Colon (tissue), 2 donors: ENCODE data around the gene ANKRD36C.
"Not testable (repeated sequence)": the region's sequence is repeated elsewhere in the genome, so short reads cannot be mapped to it uniquely, and the experiment has no call there.

ENCODE experiments used
- FAIRE-seq: peaks from 2 replicates; lab custom pipeline; 2012; peaks lifted over from hg19 to GRCh38; lab: Jason Lieb, UNC
- donor health status: control.
- donor health status: control.

The ANKRD36C gene

DNA sequence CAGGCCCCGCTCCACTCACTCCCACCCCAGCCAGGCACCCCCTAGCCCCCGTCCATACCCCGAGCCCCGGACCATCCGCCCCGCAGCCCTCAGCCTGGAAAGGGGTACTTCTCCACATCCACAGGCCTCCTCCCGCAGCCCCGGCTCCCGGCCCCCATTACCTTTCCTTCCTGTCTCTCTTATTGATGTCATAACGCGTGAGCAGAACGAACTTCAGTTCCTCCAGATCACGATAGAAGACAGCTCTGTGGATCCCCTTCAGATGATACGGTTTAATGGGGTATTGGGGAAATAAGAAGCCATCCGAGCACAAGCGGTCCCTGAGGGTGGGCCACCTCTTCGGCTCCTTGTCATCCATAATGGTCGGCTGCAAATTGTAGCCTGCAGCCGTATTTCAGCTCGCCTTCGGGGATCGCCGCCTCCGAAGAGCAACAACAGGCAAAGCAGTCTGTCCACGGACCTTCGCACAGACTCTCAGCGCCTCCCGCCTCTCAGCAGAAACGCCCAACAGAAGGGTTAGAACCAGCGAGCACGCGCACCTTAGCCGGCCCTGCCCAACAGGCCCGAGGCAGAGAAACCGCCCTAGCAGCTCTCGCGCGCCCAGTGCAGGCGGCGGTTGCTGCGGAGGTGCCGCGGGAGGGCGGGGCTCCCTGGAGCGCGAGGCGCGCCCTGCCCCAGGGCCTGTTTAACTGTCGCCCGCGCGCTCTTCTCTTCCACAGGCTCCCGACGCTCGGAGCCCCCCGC, at the start of gene ANKRD36C:
Gene ANKRD36C, minus strand, starts transcription at position 474 of the 744 bp plus-strand sequence. Its CDS starts 116 bp downstream, at position 358.
- not testable (repeated sequence) for FAIRE-seq

GRCh38 chr2:96035554-96035953, 43.9 kb upstream of the ANKRD36C start:
- not testable (repeated sequence) for FAIRE-seq

- not testable (repeated sequence) for FAIRE-seq
Observed at GRCh38 chr2:96034792-96035191, 43.2 kb upstream of the ANKRD36C start, which contains the start of gene GPAT2. Gene GPAT2 (minus strand): TSS chr2:96034916. CDS start chr2:96032359, 2,557 bp downstream.

DNA sequence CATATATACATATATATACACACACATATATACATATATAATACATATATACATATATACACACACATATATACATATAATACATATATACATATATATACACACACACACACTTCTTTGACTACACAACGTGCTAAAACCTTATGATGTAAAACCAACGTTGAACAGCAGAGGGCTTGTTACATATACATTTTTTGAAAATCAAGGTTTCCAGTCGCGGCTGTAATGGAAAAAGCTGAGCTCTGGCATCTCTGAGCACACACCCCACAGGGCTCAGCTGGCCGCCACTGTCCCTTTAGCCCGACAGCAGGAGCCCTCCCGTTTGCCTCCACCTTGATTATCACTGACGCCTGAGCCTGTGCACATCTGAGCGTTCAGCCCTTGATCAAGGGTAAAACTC, 42.4 kb upstream of the ANKRD36C start:
- not testable (repeated sequence) for FAIRE-seq

DNA sequence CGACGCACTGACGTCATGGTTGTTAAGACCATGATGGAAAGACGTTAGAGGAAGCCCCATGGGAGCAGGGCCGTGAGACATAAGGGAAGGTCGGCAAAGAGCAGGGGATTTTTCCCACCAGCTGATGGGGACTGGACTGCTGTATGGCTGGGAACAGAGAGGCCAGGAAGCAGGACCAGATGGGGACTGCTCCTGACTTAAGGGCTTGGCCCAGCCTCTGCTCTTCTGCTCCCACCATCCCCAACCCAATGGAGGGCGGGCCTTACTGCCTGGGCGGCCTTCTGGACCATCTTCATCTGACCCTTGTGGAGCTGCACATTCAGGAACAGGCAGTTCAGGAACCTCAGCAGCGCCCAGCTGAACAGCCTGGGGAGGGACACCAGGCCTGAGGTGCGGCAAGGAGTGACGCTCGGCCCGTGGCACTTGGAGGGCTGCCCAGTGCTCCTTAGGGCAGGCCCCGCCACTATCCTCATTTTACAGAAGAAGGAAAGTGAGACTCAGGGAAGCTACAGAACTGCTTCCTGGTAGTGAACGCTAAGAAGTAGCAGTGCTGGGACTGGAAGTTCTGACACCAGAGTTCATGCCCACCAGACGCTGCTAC, 36.2 kb upstream of the ANKRD36C start:
- not testable (repeated sequence) for FAIRE-seq

DNA sequence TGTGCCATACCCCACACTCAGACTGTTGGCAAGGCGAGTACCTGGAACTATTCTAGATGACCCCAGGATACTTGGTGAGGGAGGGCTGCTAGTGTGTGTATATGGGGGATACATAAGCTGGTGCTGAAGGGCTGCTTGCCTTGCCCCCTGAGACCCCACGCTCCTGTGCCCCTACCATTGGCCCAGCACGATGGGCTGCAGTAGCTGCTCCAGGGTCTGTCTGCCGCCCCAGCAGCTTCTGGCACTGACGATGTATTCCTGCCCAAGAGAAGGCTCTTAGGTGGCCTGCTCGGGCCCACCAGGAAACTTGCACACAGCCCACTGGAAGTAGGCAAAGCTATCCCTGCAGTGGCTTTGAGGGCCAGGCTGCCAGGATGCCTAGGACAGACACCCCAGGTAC, 34.1 kb upstream of the ANKRD36C start:
- FAIRE-seq: not testable (repeated sequence)

GRCh38 chr2:96025194-96025492, 33.5 kb upstream of the ANKRD36C start:
- no peak for FAIRE-seq

- FAIRE-seq: no peak
Observed at GRCh38 chr2:96024336-96025193, 32.9 kb upstream of the ANKRD36C start.

DNA sequence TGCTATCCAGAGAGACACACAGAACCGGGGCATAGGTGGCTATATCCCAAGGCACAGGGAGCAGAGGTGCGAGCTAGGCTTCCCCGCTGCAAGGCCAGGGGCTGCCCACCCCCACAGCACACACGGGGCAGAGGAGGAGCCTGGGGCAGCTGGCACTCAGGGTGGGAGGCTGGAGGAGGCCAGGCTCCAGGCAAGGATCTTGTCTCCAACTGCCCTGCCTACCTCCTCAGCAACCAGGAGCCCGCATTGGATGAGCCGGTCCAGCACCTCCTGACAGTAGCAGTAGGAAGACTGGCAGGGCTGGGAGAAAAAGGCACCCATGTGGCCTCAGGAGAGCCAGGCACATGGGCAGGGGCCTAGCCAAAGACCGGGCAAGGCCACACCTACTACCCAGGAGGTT, 32.1 kb upstream of the ANKRD36C start:
- FAIRE-seq: not testable (repeated sequence)

- FAIRE-seq: not testable (repeated sequence)
Observed at GRCh38 chr2:96022701-96023447, 31.2 kb upstream of the ANKRD36C start.

DNA sequence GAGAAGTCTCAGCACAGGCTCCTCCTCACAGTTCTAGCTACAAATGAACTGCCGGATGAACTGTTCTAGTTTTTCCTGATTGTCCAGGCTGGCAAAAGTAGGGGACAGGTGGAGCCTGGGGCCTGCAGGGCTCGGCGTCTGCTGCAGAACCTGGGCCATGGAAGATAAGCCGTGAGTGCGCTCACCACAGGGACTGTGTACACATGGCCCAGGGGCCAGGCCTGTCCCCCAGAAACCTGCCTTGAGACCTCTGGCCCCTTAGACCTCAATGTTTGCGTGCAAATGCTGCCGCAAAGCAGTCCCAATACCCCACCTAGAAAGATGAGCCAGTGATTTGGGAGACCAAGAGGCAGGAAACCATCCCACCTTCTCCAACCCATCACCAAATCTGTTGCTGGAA, 30.5 kb upstream of the ANKRD36C start:
- not testable (repeated sequence) for FAIRE-seq

DNA sequence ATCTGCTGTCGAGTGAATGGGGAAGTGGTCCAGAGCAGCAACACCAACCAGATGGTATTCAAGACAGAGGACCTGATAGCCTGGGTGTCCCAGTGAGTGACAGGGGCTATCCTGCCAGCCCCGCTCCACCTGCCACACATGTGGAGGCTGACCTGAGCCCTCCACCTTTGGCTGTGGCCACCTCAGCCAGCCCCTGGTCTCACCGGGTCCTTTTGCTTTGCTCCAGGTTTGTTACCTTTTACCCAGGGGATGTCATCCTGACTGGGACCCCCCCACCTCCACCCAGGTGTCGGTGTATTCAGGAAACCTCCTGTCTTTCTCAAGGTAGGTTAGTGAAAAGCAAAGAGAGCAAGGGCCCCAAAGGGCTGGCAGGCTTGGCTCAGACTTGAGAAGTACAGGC, 29.5 kb upstream of the ANKRD36C start:
- not testable (repeated sequence) for FAIRE-seq

GRCh38 chr2:96019909-96020590, 28.4 kb upstream of the ANKRD36C start:
- not testable (repeated sequence) for FAIRE-seq

- not testable (repeated sequence) for FAIRE-seq
Observed at GRCh38 chr2:96016321-96016720, 24.7 kb upstream of the ANKRD36C start.

- FAIRE-seq: not testable (repeated sequence)
Observed at GRCh38 chr2:96012792-96013264, 21.2 kb upstream of the ANKRD36C start.

DNA sequence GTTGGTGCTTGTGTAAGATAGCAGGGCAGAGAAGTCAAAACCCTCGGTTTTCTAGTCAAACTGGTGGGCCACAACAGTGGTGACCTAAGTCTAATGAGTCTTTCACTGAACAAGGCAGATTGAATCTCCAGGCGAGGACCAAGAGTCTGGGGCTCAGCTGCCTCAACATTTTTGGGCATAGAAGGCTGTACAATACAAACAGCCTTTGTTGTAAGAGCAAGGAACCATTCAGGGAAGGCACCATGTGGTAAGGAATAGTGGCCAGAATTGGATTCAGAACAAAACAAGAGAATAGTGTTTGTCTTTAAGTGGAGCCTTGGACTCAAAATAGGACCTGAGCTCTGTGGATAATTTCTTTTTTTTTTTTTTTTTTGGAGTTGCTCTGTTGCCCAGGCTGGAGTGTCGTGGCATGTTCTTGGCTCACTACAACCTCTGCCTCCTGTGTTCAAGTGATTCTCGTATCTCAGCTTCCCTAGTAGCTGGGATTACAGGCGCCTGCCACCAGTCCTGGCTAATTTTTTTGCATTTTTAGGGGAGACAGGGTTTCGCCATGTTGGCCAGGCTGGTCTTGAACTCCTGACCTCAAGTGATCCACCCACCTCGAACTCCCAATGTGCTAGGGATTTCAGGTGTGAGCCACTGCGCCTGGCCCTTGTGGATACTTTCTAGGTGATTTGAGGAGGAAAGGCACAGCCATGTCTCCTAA, 20.6 kb upstream of the ANKRD36C start:
- not testable (repeated sequence) for FAIRE-seq

DNA sequence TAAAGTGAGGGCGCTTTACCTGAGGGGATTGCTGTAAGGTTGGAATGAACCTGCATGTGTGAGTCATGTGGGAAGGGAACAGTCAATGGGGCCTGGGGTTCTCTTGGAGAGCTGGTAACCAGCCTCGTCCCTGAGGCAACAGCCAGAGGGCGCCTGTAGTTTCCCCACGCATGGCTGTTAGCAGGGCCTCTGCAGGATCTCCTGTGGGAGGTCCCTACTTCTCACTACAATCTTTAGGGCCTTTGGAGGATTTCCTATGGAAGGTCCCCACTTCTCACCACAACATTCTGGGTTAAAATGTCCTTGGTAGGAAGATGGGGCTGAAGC, 19.5 kb upstream of the ANKRD36C start:
- FAIRE-seq: not testable (repeated sequence)

- FAIRE-seq: not testable (repeated sequence)
Observed at GRCh38 chr2:96010320-96011128, 18.9 kb upstream of the ANKRD36C start.

GRCh38 chr2:96009833-96010232, 18.2 kb upstream of the ANKRD36C start:
- FAIRE-seq: not testable (repeated sequence)

GRCh38 chr2:96008051-96008450, 16.4 kb upstream of the ANKRD36C start:
- FAIRE-seq: not testable (repeated sequence)
